ENCODE data around the gene RHOT1.
"Not testable (repeated sequence)": the region's sequence is repeated elsewhere in the genome, so short reads cannot be mapped to it uniquely, and the experiment has no call there.

GRCh38 chr17:32106471-32106981, 35.8 kb upstream of the RHOT1 start:
- TF ChIP-seq EZH2 (IDR thresholded peaks at IDR 0.05; ENCODE audit: low read length, unreplicated experiment); CTCF (conservative IDR thresholded peaks at IDR 0.05; ENCODE audit: low read depth, low read length); EZH2phosphoT487 (IDR thresholded peaks at IDR 0.05; ENCODE audit: borderline replicate concordance, low read length): not testable (repeated sequence)
